ENCODE results near the gene CCT7.

The CCT7 gene

DNA sequence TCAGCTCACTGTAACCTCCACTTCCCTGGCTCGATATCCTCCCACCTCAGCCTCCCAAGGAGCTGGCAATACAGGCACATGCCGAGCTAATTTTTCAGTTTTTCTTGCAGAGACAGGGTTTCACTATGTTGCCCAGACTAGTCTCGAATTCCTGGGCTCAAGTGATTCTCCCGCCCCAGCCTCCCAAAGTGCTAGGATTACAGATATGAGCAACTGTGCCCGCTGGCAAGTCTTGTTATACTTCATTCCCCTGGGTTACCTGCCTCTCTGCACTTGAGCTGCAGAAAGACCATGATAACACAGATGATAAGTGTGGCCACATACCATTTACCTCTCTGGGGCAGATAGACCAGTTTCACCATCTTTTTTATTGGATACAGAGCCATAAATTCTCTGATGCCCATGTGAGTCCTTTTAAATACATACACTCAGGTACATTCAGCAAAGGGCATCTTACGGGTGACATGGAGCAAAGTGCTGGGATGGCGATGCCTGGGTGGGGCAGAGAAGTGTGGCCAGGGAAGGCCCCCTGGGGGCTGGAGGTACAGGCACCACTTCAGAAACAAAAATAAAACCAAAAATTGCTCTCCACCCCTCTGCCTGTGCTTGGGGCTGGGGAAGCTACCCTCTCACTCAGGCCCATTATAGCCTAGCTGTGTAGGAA lies 20.4 kb downstream of the CCT7 start:
- peaks cover 14% of the 10 kb centered on the region for H3K4me1 ChIP-seq (ENCODE audit: control insufficient read depth, low read length)
- peaks cover 88% of the 10 kb centered on the region for H3K36me3 ChIP-seq (ENCODE audit: control insufficient read depth, low read length)
- H3K9me2 ChIP-seq (replicated peaks; ENCODE audit: control insufficient read depth, low read length): no peaks in the 10 kb centered on the region
- no peaks in the 10 kb centered on the region for H3K9me3 ChIP-seq (ENCODE audit: control insufficient read depth, insufficient read depth, low read length)
- H3K79me2 ChIP-seq (ENCODE audit: control insufficient read depth, low read length): no peaks in the 10 kb centered on the region
- H3K27ac ChIP-seq (ENCODE audit: low read depth, low read length): no peak overlapping the region
- no peaks in the 10 kb centered on the region for H3K27me3 ChIP-seq (ENCODE audit: control insufficient read depth, low read length)
- no peak overlapping the region for H3K4me2 ChIP-seq (ENCODE audit: low read length)
- peaks cover 30% of the 10 kb centered on the region for H3F3A ChIP-seq (ENCODE audit: control insufficient read depth, insufficient read depth)
- H4K20me1 ChIP-seq (ENCODE audit: control insufficient read depth, insufficient read depth, low read depth, low read length): peaks cover 3% of the 10 kb centered on the region; the same call in 1 of the 2 replicates
- TF ChIP-seq, protein P1, sequence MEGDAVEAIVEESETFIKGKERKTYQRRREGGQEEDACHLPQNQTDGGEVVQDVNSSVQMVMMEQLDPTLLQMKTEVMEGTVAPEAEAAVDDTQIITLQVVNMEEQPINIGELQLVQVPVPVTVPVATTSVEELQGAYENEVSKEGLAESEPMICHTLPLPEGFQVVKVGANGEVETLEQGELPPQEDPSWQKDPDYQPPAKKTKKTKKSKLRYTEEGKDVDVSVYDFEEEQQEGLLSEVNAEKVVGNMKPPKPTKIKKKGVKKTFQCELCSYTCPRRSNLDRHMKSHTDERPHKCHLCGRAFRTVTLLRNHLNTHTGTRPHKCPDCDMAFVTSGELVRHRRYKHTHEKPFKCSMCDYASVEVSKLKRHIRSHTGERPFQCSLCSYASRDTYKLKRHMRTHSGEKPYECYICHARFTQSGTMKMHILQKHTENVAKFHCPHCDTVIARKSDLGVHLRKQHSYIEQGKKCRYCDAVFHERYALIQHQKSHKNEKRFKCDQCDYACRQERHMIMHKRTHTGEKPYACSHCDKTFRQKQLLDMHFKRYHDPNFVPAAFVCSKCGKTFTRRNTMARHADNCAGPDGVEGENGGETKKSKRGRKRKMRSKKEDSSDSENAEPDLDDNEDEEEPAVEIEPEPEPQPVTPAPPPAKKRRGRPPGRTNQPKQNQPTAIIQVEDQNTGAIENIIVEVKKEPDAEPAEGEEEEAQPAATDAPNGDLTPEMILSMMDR (IDR thresholded peaks at IDR 0.05; ENCODE audit: low read depth, low read length, poor library complexity, severe bottlenecking): no peak
- TF ChIP-seq EZH2phosphoT487 (IDR thresholded peaks at IDR 0.05; ENCODE audit: borderline replicate concordance, low read length): no peak
- no peak overlapping the region for H3K4me3 ChIP-seq (ENCODE audit: low read length)

DNA sequence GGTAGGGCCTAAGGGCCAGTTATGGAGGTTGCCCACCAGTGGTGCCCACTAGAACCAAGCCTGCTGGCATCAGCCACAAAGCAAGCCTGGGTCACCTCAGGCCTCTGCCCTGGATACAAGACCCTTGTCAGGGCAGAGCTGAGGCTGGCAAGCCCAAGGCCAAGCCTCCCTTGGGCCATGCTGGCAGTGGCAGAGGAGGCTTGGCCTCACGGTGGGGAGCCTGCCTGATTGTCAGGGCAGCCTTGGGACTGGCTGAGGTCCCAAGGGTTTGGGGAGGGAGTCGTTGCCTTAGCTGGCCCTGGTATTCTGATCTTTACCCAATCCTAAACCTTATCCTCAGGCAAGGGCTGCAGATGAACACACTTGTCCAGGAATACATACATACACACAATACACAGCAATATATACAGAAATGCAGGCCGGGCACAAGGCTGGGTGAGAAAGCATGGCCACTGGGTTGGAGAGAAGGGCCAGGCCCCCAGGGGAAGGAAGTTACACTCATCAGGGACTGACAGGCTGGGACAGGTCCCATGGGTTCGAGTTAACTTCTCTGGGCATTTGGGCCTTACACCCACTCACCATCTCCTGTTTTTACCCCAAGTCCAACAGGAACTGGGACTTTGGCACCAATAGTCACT lies 21.0 kb downstream of the CCT7 start:
- no peaks in the 10 kb centered on the region for H3K79me2 ChIP-seq (ENCODE audit: control insufficient read depth, low read length)
- no peak overlapping the region for H3K4me3 ChIP-seq (ENCODE audit: low read length)
- H4K20me1 ChIP-seq (ENCODE audit: control insufficient read depth, insufficient read depth, low read depth, low read length): peaks cover 2% of the 10 kb centered on the region; the same call in 1 of the 2 replicates
- peaks cover 88% of the 10 kb centered on the region for H3K36me3 ChIP-seq (ENCODE audit: control insufficient read depth, low read length)
- no peaks in the 10 kb centered on the region for H3K9me2 ChIP-seq (replicated peaks; ENCODE audit: control insufficient read depth, low read length)
- peaks cover 30% of the 10 kb centered on the region for H3F3A ChIP-seq (ENCODE audit: control insufficient read depth, insufficient read depth)
- H3K27me3 ChIP-seq (ENCODE audit: control insufficient read depth, low read length): no peaks in the 10 kb centered on the region
- peaks cover 14% of the 10 kb centered on the region for H3K4me1 ChIP-seq (ENCODE audit: control insufficient read depth, low read length)
- no peak overlapping the region for H3K4me2 ChIP-seq (ENCODE audit: low read length)
- H3K9me3 ChIP-seq (ENCODE audit: control insufficient read depth, insufficient read depth, low read length): no peaks in the 10 kb centered on the region
- TF ChIP-seq, protein P1 (IDR thresholded peaks at IDR 0.05; ENCODE audit: low read depth, low read length, poor library complexity, severe bottlenecking): no peak
- no peak for TF ChIP-seq EZH2phosphoT487 (IDR thresholded peaks at IDR 0.05; ENCODE audit: borderline replicate concordance, low read length)
- H3K27ac ChIP-seq (ENCODE audit: low read depth, low read length): no peak overlapping the region

DNA sequence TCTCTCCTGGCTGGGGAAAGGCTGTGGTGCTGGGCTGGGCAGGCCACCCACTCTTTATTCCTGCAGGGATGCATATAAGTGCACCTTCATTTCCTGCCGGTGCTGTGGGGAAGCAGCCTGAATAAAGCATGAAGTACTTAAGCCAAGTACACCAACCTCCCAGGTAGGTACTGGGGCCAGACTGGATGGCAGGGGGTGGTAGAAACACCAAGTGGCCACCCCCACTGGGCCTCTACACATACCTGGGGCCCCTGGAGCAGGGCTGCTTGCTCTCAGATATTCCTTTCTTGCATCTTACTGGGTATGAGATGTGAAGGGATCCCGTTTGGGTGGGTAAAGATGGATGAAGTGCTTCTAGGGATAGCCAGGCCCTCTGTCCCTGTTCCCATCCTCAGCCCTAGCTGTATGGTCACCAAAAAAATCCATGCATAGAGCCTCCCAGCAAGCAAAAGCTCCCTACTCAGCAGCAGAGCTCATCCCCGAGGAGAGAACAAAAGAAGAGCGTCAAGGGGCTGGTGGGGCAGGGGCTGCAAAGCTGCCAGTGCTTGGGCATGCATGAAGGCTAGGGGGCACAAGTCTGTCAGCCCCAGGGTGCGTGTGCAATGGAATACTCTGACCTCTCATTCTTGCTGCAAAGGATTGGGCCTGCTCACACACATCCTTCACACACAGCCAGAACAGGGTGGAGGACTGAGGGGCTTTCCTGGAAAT lies 22.0 kb downstream of the CCT7 start:
- H3K27ac ChIP-seq (ENCODE audit: low read depth, low read length): no peak overlapping the region
- peaks cover 30% of the 10 kb centered on the region for H3F3A ChIP-seq (ENCODE audit: control insufficient read depth, insufficient read depth)
- peaks cover 85% of the 10 kb centered on the region for H3K36me3 ChIP-seq (ENCODE audit: control insufficient read depth, low read length)
- no peaks in the 10 kb centered on the region for H3K9me3 ChIP-seq (ENCODE audit: control insufficient read depth, insufficient read depth, low read length)
- no peak overlapping the region for H3K4me3 ChIP-seq (ENCODE audit: low read length)
- H3K79me2 ChIP-seq (ENCODE audit: control insufficient read depth, low read length): no peaks in the 10 kb centered on the region
- H3K4me2 ChIP-seq (ENCODE audit: low read length): no peak overlapping the region
- H3K27me3 ChIP-seq (ENCODE audit: control insufficient read depth, low read length): no peaks in the 10 kb centered on the region
- H3K4me1 ChIP-seq (ENCODE audit: control insufficient read depth, low read length): peaks cover 14% of the 10 kb centered on the region
- no peaks in the 10 kb centered on the region for H3K9me2 ChIP-seq (replicated peaks; ENCODE audit: control insufficient read depth, low read length)
- H4K20me1 ChIP-seq (ENCODE audit: control insufficient read depth, insufficient read depth, low read depth, low read length): no peaks in the 10 kb centered on the region
- TF ChIP-seq EZH2phosphoT487 (IDR thresholded peaks at IDR 0.05; ENCODE audit: borderline replicate concordance, low read length): no peak
- TF ChIP-seq, protein P1 (IDR thresholded peaks at IDR 0.05; ENCODE audit: low read depth, low read length, poor library complexity, severe bottlenecking): no peak

All from DOHH2 (cell line).